A549 (cell line): Measurements from ENCODE around the gene KIAA0232. TPM values are rescaled to one million over a fixed set of nuclear protein-coding genes. Genes with fewer than 3 reads are reported as not detected.

Source experiments
- ATAC-seq, 2 experiments: fragments of 200-7000 bp in 1 of 2; fragments of >200 bp in 1 of 2; cut with Nextera tagmentation in 1 of 2; cut with Tn5 transposase in 1 of 2; 3 replicates each; pipeline versions ENCODE4 v1.8.0 to v1.9.1; 2018 to 2020; ENCODE audit warnings: mild to moderate bottlenecking in 1 of 2, moderate library complexity in 1 of 2
- CTCF ChIA-PET: fragments of 300-600 bp; sonication (Branson Sonifier 250); formaldehyde crosslinking; extraction: SDS; loops from one replicate; lab custom pipeline; 2021; ENCODE audit warnings: antibody characterized with exemption, inconsistent platforms; lab: Yijun Ruan, JAX
- POLR2A ChIA-PET: fragments of 350-600 bp; formaldehyde crosslinking; extraction: SDS; loops from one replicate; lab custom pipeline; 2021; ENCODE audit warnings: antibody characterized with exemption, inconsistent platforms; lab: Yijun Ruan, JAX
- DNase-seq, 2 experiments: peaks; one replicate each; pipeline versions ENCODE4 v3.0.0 to v3.0.0-alpha.2; 2011 to 2016; ENCODE audit warnings: low read depth in 1 of 2, low spot score in 1 of 2
- FAIRE-seq: peaks from 2 replicates; lab custom pipeline; 2011; peaks lifted over from hg19 to GRCh38; lab: Jason Lieb, UNC
- H3K27ac ChIP-seq, 2 experiments: fragments of >200 bp; sonication (Bioruptor Twin); formaldehyde crosslinking; 3 replicates each; pipeline ENCODE4 v1.5.1; 2016 to 2017
- H3K4me1 ChIP-seq: fragments of >200 bp; sonication (Bioruptor Twin); formaldehyde crosslinking; 3 replicates; pipeline ENCODE4 v1.6.1; 2016
- H3K4me2 ChIP-seq: fragments of >200 bp; sonication (Bioruptor Twin); formaldehyde crosslinking; 3 replicates; pipeline ENCODE4 v1.6.1; 2016
- H3K4me3 ChIP-seq: fragments of >200 bp; sonication (Bioruptor Twin); formaldehyde crosslinking; 3 replicates; pipeline ENCODE4 v1.5.1; 2016
- H3K9me3 ChIP-seq: fragments of >200 bp; sonication (Bioruptor Twin); formaldehyde crosslinking; 3 replicates; pipeline ENCODE4 v1.6.1; 2016
- ATOH8 ChIP-seq: fragments of 250-450 bp; sonication (Bioruptor Pico); IDR thresholded peaks from 2 replicates; pipeline ENCODE4 v1.5.0; 2020; ENCODE audit warnings: low read depth, mild to moderate bottlenecking, moderate library complexity
- CEBPB ChIP-seq, 2 experiments: fragments of >200 bp in 1 of 2; sonication (Bioruptor Twin) in 1 of 2; formaldehyde crosslinking in 1 of 2; IDR thresholded peaks; 2 replicates each; pipeline ENCODE4 v1.6.1; 2012 to 2016
- CHD2 ChIP-seq: fragments of 150-350 bp; IDR thresholded peaks from 2 replicates; pipeline ENCODE4 v1.6.1; 2014; ENCODE audit warnings: low read length; ENCODE audit not compliant: partially characterized antibody
- CHD4 ChIP-seq: fragments of 200-600 bp; sonication (generic); IDR thresholded peaks from 2 replicates; pipeline ENCODE4 v1.6.1; 2016; ENCODE audit warnings: antibody characterized with exemption, mild to moderate bottlenecking, borderline replicate concordance
- ESRRA ChIP-seq: fragments of 150-350 bp; IDR thresholded peaks from 2 replicates; pipeline ENCODE4 v1.6.1; 2014; ENCODE audit warnings: mild to moderate bottlenecking, low read length, borderline replicate concordance
- FOSB ChIP-seq: fragments of 250-450 bp; sonication (Bioruptor Pico); IDR thresholded peaks from 2 replicates; pipeline ENCODE4 v1.5.0; 2020; ENCODE audit warnings: mild to moderate bottlenecking, moderate library complexity
- FOSL2 ChIP-seq, 2 experiments: fragments of 450-650 bp in 1 of 2; fragments of >200 bp in 1 of 2; sonication (Bioruptor Twin) in 1 of 2; formaldehyde crosslinking; IDR thresholded peaks; 2 replicates each; pipeline versions ENCODE4 v1.5.0 to v1.6.1; 2016 to 2020; ENCODE audit warnings: mild to moderate bottlenecking in 1 of 2, moderate library complexity in 1 of 2
- GATA3 ChIP-seq: IDR thresholded peaks from 2 replicates; pipeline ENCODE4 v1.6.1; 2012; ENCODE audit warnings: borderline replicate concordance
- HES2 ChIP-seq: fragments of >200 bp; sonication (Bioruptor Twin); formaldehyde crosslinking; IDR thresholded peaks from 2 replicates; pipeline ENCODE4 v1.6.1; 2016
- HMGXB4 ChIP-seq: fragments of 250-450 bp; sonication (Bioruptor Pico); IDR thresholded peaks from 2 replicates; pipeline ENCODE4 v1.5.0; 2021; ENCODE audit warnings: mild to moderate bottlenecking, moderate library complexity, borderline replicate concordance
- HOXA7 ChIP-seq: fragments of 250-450 bp; sonication (Bioruptor Pico); IDR thresholded peaks from 2 replicates; pipeline ENCODE4 v1.5.0; 2020; ENCODE audit warnings: mild to moderate bottlenecking, moderate library complexity
- HOXB5 ChIP-seq: fragments of 250-450 bp; sonication (Bioruptor Pico); IDR thresholded peaks from 2 replicates; pipeline ENCODE4 v1.5.0; 2020; ENCODE audit warnings: mild to moderate bottlenecking, moderate library complexity
- JUN ChIP-seq, 2 experiments: fragments of >200 bp; sonication (Bioruptor Twin); formaldehyde crosslinking; IDR thresholded peaks; 2 replicates in 1 of 2; 3 replicates in 1 of 2; pipeline ENCODE4 v1.6.1; 2016 to 2017
- KDM1A ChIP-seq: fragments of 200-600 bp; sonication (generic); IDR thresholded peaks from 2 replicates; pipeline ENCODE4 v1.6.1; 2016; ENCODE audit warnings: low read depth, mild to moderate bottlenecking
- MAFK ChIP-seq: fragments of 450-650 bp; IDR thresholded peaks from 2 replicates; pipeline ENCODE4 v1.6.1; 2014; ENCODE audit not compliant: partially characterized antibody
- MYC ChIP-seq: IDR thresholded peaks from 2 replicates; pipeline ENCODE4 v1.6.1; 2012; ENCODE audit warnings: mild to moderate bottlenecking, inconsistent platforms, low read length, improper control_type of control experiment, borderline replicate concordance
- POLR2A ChIP-seq: IDR thresholded peaks from 2 replicates; pipeline ENCODE4 v1.6.1; 2012; ENCODE audit warnings: mild to moderate bottlenecking, low read length
- RARB ChIP-seq: fragments of 250-450 bp; sonication (Bioruptor Pico); IDR thresholded peaks from 2 replicates; pipeline ENCODE4 v1.8.0; 2021; ENCODE audit warnings: mild to moderate bottlenecking, moderate library complexity
- REST ChIP-seq: fragments of 200-600 bp; sonication (generic); IDR thresholded peaks from 2 replicates; pipeline ENCODE4 v1.6.1; 2016; ENCODE audit warnings: antibody characterized with exemption, mild to moderate bottlenecking, moderate library complexity
- SMC3 ChIP-seq: fragments of >200 bp; sonication (Bioruptor Twin); formaldehyde crosslinking; IDR thresholded peaks from 3 replicates; pipeline ENCODE4 v1.6.1; 2018; ENCODE audit warnings: inconsistent platforms
- ZFP36 ChIP-seq: fragments of 450-650 bp; IDR thresholded peaks from 2 replicates; pipeline ENCODE4 v1.6.1; 2014; ENCODE audit warnings: borderline replicate concordance; ENCODE audit not compliant: partially characterized antibody
- WGBS: methylation state at CpG from one replicate; pipeline ENCODE4 v1.1.6; 2017; ENCODE audit errors: missing lambda C conversion rate; 5-methylcytosine and 5-hydroxymethylcytosine counted together
- polyA plus RNA-seq, 4 experiments: library from polyadenylated mRNA; depleted of rRNA in 3 of 4; stranded (reverse); fragments of >200 nt; fragmentation: RNase III in 1 of 4; extraction: RNeasy Plus Mini Kit Qiagen cat#74134 plus additional on column Dnase treatment in 1 of 4; gene quantifications; 2 replicates in 3 of 4; 3 replicates in 1 of 4; pipeline ENCODE4 v1.2.3, GENCODE V29; 2011 to 2017
- TF ChIP-seq, protein P1 (sequence below): fragments of 450-650 bp; IDR thresholded peaks from 2 replicates; pipeline ENCODE4 v1.6.1; 2014; ENCODE audit warnings: antibody characterized with exemption

KIAA0232 gene
- polyA plus RNA-seq, 2 of the 4 experiments (the other 2 are of a cell fraction): 9.3 to 21.5 TPM

GRCh38 chr4:6782147-6782845, at the start of gene KIAA0232 (continued):
- TF ChIP-seq HMGXB4: no peak
- no peak for TF ChIP-seq HES2
- TF ChIP-seq CHD4: no peak
- TF ChIP-seq SMC3: 0 out of 3 replicates have a peak, but pooled peaks have one; percentile 24
- TF ChIP-seq ESRRA: no peak
- TF ChIP-seq MAFK: no peak
- TF ChIP-seq GATA3: no peak
- TF ChIP-seq ZFP36: no peak
- TF ChIP-seq MYC: no peak
- no peak for TF ChIP-seq REST
- peak; percentile 35 to 69; a peak in 4 of 5 replicates for TF ChIP-seq JUN (IDR thresholded peaks at IDR 0.05)
- TF ChIP-seq RARB (CRISPR knock-in tag): no peak
- TF ChIP-seq HOXB5 (CRISPR knock-in tag): no peak
- TF ChIP-seq ATOH8: peak; percentile 56; the same call in 1 of the 2 replicates
- peak; percentile 54 for TF ChIP-seq CHD2

DNA sequence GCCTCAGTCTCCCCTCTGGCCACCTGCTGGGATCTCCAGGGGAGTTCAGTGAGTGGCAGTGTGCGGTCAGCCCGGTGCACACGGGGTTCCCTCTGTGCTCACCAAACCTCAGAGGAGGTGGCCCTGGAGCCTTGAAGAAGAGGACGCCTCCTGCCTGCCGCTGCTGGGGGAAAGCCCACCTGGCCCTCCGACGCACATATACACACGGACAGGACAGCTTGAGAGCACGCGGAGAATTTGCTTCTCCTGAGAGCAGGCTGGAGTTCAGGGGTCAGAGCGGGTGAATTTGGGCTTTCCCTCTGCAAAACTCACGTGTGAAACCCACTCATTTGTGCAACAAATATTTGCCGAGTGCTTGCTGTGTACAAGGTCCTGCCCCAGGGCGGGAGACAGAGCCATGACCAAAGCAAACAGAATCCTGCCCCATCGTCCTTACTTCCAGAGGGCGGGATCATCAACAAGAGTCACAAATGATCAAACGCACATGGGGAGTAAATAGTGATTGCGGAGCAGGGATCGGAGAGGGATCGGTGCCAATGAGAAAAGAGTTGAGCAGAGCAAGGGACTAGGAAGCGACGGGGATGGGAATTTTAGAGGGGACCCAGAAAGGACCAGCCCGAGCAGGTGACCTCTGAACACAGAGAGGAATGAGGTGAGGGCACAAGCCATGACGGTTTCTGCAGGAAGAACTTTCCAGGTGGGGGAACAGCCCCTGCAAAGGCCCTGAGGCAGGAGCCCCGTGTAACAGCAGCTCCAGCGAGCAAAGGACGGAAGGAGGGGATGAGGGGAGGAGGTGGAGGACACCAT, 49.0 kb upstream of the KIAA0232 start:
- H3K9me3 ChIP-seq: no peaks in the 10 kb centered on the region
- peaks cover 19% of the 10 kb centered on the region for H3K4me1 ChIP-seq
- no peak overlapping the region for H3K4me3 ChIP-seq
- peak overlapping the region; percentile 99 to 100 for H3K27ac ChIP-seq
- FAIRE-seq (no peak), ATAC-seq (no peak)
- 92% methylated on average over 21 of the region's 27 CpGs for WGBS
- POLR2A ChIA-PET: no interaction called here
- CTCF ChIA-PET: interaction anchor here (0.6 to 5.5 kb wide), 4 partner anchors 14 to 140 kb away, joined by 3 to 38 read pairs (median 10); no protein-coding TSS in a partner anchor
- TF ChIP-seq ESRRA (no peak), CEBPB (IDR thresholded peaks at IDR 0.05) (no peak), FOSL2 (IDR thresholded peaks at IDR 0.05) (no peak), FOSL2 (CRISPR knock-in tag; IDR thresholded peaks at IDR 0.05) (no peak), POLR2A (no peak), ZFP36 (no peak), HOXA7 (CRISPR knock-in tag) (no peak), FOSB (CRISPR knock-in tag) (no peak), KDM1A (no peak), HES2 (no peak)
- TF ChIP-seq, protein P1, sequence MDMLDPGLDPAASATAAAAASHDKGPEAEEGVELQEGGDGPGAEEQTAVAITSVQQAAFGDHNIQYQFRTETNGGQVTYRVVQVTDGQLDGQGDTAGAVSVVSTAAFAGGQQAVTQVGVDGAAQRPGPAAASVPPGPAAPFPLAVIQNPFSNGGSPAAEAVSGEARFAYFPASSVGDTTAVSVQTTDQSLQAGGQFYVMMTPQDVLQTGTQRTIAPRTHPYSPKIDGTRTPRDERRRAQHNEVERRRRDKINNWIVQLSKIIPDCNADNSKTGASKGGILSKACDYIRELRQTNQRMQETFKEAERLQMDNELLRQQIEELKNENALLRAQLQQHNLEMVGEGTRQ: no peak
- TF ChIP-seq, all 56 proteins: peak for 0
- no peak for DNase-seq
- peak overlapping the region; percentile 66 for H3K4me2 ChIP-seq
